ENCODE results near the gene TDRD3. TPM values are rescaled to one million over a fixed set of nuclear protein-coding genes. Genes with fewer than 3 reads are reported as not detected.

TDRD3 gene
- total RNA-seq, 1 donor from 2014 or later = 46.6 TPM

- TF ChIP-seq CTCF (IDR thresholded peaks at IDR 0.05; ENCODE audit: borderline replicate concordance) = no peak
Observed at GRCh38 chr13:60454425-60454824, 57.4 kb downstream of the TDRD3 start.

GRCh38 chr13:60463787-60464186, 66.8 kb downstream of the TDRD3 start:
- TF ChIP-seq CTCF (IDR thresholded peaks at IDR 0.05; ENCODE audit: borderline replicate concordance) = no peak
- Histone ChIP-seq H3K4me1 (no peaks in the 10 kb centered on the region), H3K27me3 (ENCODE audit: low read depth) (no peaks in the 10 kb centered on the region), H3K4me3 (no peak overlapping the region), H3K27ac (replicated peaks) (no peak overlapping the region), H3K36me3 (peaks cover 27% of the 10 kb centered on the region), H3K9me3 (replicated peaks) (no peaks in the 10 kb centered on the region)
- no peak for DNase-seq
- intact Hi-C loops (cut with micrococcal nuclease) = no loop called here

More at GRCh38 chr13:60454425-60454824, 57.4 kb downstream of the TDRD3 start:
- no peaks in the 10 kb centered on the region for H3K9me3 ChIP-seq (replicated peaks)
- H3K36me3 ChIP-seq = no peaks in the 10 kb centered on the region
- no peak overlapping the region for H3K4me3 ChIP-seq
- H3K27ac ChIP-seq (replicated peaks) = no peak overlapping the region
- H3K27me3 ChIP-seq (ENCODE audit: low read depth) = no peaks in the 10 kb centered on the region
- intact Hi-C loops (cut with micrococcal nuclease) = no loop called here
- no peaks in the 10 kb centered on the region for H3K4me1 ChIP-seq
- no peak for DNase-seq

GRCh38 chr13:60467098-60467497, 70.1 kb downstream of the TDRD3 start:
- peaks cover 32% of the 10 kb centered on the region for H3K36me3 ChIP-seq
- TF ChIP-seq CTCF (IDR thresholded peaks at IDR 0.05; ENCODE audit: borderline replicate concordance) = no peak
- H3K4me3 ChIP-seq = no peak overlapping the region
- DNase-seq = no peak
- no peak overlapping the region for H3K27ac ChIP-seq (replicated peaks)
- peaks cover 7% of the 10 kb centered on the region for H3K9me3 ChIP-seq (replicated peaks)
- no peaks in the 10 kb centered on the region for H3K27me3 ChIP-seq (ENCODE audit: low read depth)
- no peaks in the 10 kb centered on the region for H3K4me1 ChIP-seq
- intact Hi-C loops (cut with micrococcal nuclease) = no loop called here

GRCh38 chr13:60479273-60479672, 82.3 kb downstream of the TDRD3 start:
- no peak for DNase-seq
- Histone ChIP-seq H3K36me3 (peaks cover 43% of the 10 kb centered on the region), H3K4me3 (no peak overlapping the region), H3K4me1 (no peaks in the 10 kb centered on the region), H3K27ac (replicated peaks) (no peak overlapping the region), H3K27me3 (ENCODE audit: low read depth) (no peaks in the 10 kb centered on the region), H3K9me3 (replicated peaks) (peaks cover 45% of the 10 kb centered on the region)
- intact Hi-C loops (cut with micrococcal nuclease) = no loop called here
- no peak for TF ChIP-seq CTCF (IDR thresholded peaks at IDR 0.05; ENCODE audit: borderline replicate concordance)

GRCh38 chr13:60482012-60482411, 85.0 kb downstream of the TDRD3 start:
- no peak for TF ChIP-seq CTCF (IDR thresholded peaks at IDR 0.05; ENCODE audit: borderline replicate concordance)
- no peak overlapping the region for H3K4me3 ChIP-seq
- H3K36me3 ChIP-seq = peaks cover 43% of the 10 kb centered on the region
- DNase-seq = no peak
- intact Hi-C loops (cut with micrococcal nuclease) = no loop called here
- H3K27me3 ChIP-seq (ENCODE audit: low read depth) = no peaks in the 10 kb centered on the region
- H3K9me3 ChIP-seq (replicated peaks) = peaks cover 26% of the 10 kb centered on the region
- H3K4me1 ChIP-seq = no peaks in the 10 kb centered on the region
- H3K27ac ChIP-seq (replicated peaks) = no peak overlapping the region

GRCh38 chr13:60484865-60485264, 87.8 kb downstream of the TDRD3 start:
- TF ChIP-seq CTCF (IDR thresholded peaks at IDR 0.05; ENCODE audit: borderline replicate concordance) = no peak

More at GRCh38 chr13:60484865-60485264, 87.8 kb downstream of the TDRD3 start:
- H3K9me3 ChIP-seq (replicated peaks) = peaks cover 26% of the 10 kb centered on the region
- H3K36me3 ChIP-seq = peaks cover 49% of the 10 kb centered on the region
- intact Hi-C loops (cut with micrococcal nuclease) = no loop called here
- DNase-seq = no peak
- no peak overlapping the region for H3K4me3 ChIP-seq
- H3K27ac ChIP-seq (replicated peaks) = no peak overlapping the region
- no peaks in the 10 kb centered on the region for H3K4me1 ChIP-seq
- H3K27me3 ChIP-seq (ENCODE audit: low read depth) = no peaks in the 10 kb centered on the region
